T-cell (primary cell): ENCODE results near the gene PIH1D1. TPM values are rescaled to one million over a fixed set of nuclear protein-coding genes. Genes with fewer than 3 reads are reported as not detected.

Source experiments
- ATAC-seq, 4 experiments: fragments of 200-7000 bp in 3 of 4; fragments of 150-1000 bp in 1 of 4; cut with Tn5 transposase; replicated peaks in 1 of 4; 1 replicate in 3 of 4; 2 replicates in 1 of 4; pipeline ENCODE4 v1.10.0; 2021; ENCODE audit warnings: moderate library complexity in 3 of 4, mild to moderate bottlenecking in 2 of 4, moderate number of reproducible peaks in 1 of 4
- CTCF ChIA-PET, 2 donors: fragments of 300-600 bp; sonication (Branson Sonifier 250); formaldehyde crosslinking; loops; one replicate each; lab custom pipeline; 2022; ENCODE audit warnings: antibody characterized with exemption in 2 of 2; lab: Charles Lee
- POLR2A ChIA-PET, 2 donors: fragments of 300-600 bp; sonication (Branson Sonifier 250); formaldehyde crosslinking; loops; one replicate each; lab custom pipeline; 2022; ENCODE audit warnings: antibody characterized with exemption in 2 of 2; lab: Charles Lee
- DNase-seq, 35 experiments: peaks; one replicate each; pipeline versions ENCODE4 v3.0.0 to v3.0.0-alpha.2; 2013 to 2023
- H3K27ac ChIP-seq: one replicate; pipeline ENCODE4 v1.5.1; 2013; ENCODE audit warnings: low read length
- H3K27me3 ChIP-seq, 2 experiments: replicated peaks in 1 of 2; 1 replicate in 1 of 2; 2 replicates in 1 of 2; pipeline versions ENCODE4 v1.6.1 to v1.7.0; 2013; ENCODE audit warnings: low read length in 1 of 2, mixed read lengths in 1 of 2; ENCODE audit not compliant: control insufficient read depth in 2 of 2, insufficient read depth in 2 of 2; ENCODE audit errors: extremely low read depth in 1 of 2
- H3K36me3 ChIP-seq, 2 donors: 1 replicate in 1 of 2; 2 replicates in 1 of 2; pipeline versions ENCODE4 v1.6.1 to v1.7.0; 2013; ENCODE audit warnings: low read length in 1 of 2; ENCODE audit not compliant: control insufficient read depth in 2 of 2, insufficient read depth in 1 of 2; ENCODE audit errors: extremely low read depth in 1 of 2
- H3K4me1 ChIP-seq, 2 experiments: 1 replicate in 1 of 2; 2 replicates in 1 of 2; pipeline versions ENCODE4 v1.6.1 to v1.7.0; 2013; ENCODE audit warnings: low read length in 2 of 2, mixed read lengths in 1 of 2; ENCODE audit not compliant: insufficient read depth in 2 of 2, control insufficient read depth in 1 of 2; ENCODE audit errors: extremely low read depth in 1 of 2
- H3K4me3 ChIP-seq, 2 donors: 1 replicate in 1 of 2; 2 replicates in 1 of 2; pipeline versions ENCODE4 v1.5.1 to v1.7.0; 2013; ENCODE audit warnings: mild to moderate bottlenecking in 2 of 2, low read length in 1 of 2, moderate library complexity in 1 of 2; ENCODE audit not compliant: control insufficient read depth in 1 of 2; ENCODE audit errors: extremely low read depth in 1 of 2
- H3K9me3 ChIP-seq: 2 replicates; pipeline ENCODE4 v1.7.0; 2013
- H3K27ac Mint-ChIP-seq, 2 donors: one replicate each; pipeline ENCODE4 v1.8.0; 2020 to 2021; ENCODE audit warnings: mild to moderate bottlenecking in 2 of 2, mixed read lengths in 2 of 2
- H3K27me3 Mint-ChIP-seq, 2 donors: one replicate each; pipeline ENCODE4 v1.8.0; 2021 to 2022; ENCODE audit warnings: mixed read lengths in 2 of 2
- H3K36me3 Mint-ChIP-seq: one replicate; pipeline ENCODE4 v1.8.0; 2021; ENCODE audit warnings: mixed read lengths
- H3K4me1 Mint-ChIP-seq, 3 donors: one replicate each; pipeline ENCODE4 v1.8.0; 2020 to 2022; ENCODE audit warnings: mixed read lengths in 3 of 3, mild to moderate bottlenecking in 1 of 3
- H3K4me3 Mint-ChIP-seq, 3 donors: one replicate each; pipeline ENCODE4 v1.8.0; 2020 to 2022; ENCODE audit warnings: mild to moderate bottlenecking in 3 of 3, mixed read lengths in 3 of 3, moderate library complexity in 3 of 3
- H3K9me3 Mint-ChIP-seq, 3 donors: one replicate each; pipeline ENCODE4 v1.8.0; 2020 to 2022; ENCODE audit warnings: mixed read lengths in 3 of 3
- WGBS: methylation state at CpG from one replicate; pipeline ENCODE4 v1.1.5; 2013; ENCODE audit warnings: missing lambda C conversion rate; ENCODE audit not compliant: insufficient coverage; 5-methylcytosine and 5-hydroxymethylcytosine counted together
- total RNA-seq, 35 experiments: library from RNA in 6 of 35; stranded (reverse) in 6 of 35; fragments of 120-200 nt in 1 of 35; gene quantifications; one replicate each; pipeline versions ENCODE4 v1.2.1 to v1.2.4 and lab custom pipeline; 2013 to 2026

The PIH1D1 gene
- total RNA-seq, 5 donors from 2014 or later (not counting 1 experiment from before 2014, with no cell fraction given), result 122 to 196 (median 163) TPM

DNA sequence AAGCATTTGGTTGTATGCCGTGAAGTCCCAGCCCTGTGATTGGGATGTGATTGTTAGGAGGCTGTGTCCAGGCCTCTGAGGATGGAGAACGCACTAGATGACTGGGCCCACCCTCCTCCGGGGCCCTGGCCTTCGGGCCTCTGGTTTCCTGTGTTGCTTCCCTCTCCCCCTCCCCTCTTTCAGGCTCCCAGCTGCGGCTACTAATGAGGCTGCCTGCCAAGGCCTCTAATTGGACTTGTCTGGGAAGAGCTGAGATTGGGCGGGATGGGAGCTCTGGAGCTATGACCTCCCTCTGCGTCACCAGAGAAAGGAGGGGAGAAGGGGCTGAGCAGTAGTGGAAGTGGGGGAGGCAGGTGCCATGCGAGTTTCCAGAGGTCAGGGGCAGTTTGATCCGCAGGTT, 38.3 kb downstream of the PIH1D1 start:
- ChIA-PET POLR2A (no interaction called here), CTCF (interaction anchor here in 1 of 2 donors (0.6 kb wide), 1 partner anchor 13 kb away, joined by 10 read pairs; no protein-coding TSS in a partner anchor)
- no peak overlapping the region for H3K27ac Mint-ChIP-seq

DNA sequence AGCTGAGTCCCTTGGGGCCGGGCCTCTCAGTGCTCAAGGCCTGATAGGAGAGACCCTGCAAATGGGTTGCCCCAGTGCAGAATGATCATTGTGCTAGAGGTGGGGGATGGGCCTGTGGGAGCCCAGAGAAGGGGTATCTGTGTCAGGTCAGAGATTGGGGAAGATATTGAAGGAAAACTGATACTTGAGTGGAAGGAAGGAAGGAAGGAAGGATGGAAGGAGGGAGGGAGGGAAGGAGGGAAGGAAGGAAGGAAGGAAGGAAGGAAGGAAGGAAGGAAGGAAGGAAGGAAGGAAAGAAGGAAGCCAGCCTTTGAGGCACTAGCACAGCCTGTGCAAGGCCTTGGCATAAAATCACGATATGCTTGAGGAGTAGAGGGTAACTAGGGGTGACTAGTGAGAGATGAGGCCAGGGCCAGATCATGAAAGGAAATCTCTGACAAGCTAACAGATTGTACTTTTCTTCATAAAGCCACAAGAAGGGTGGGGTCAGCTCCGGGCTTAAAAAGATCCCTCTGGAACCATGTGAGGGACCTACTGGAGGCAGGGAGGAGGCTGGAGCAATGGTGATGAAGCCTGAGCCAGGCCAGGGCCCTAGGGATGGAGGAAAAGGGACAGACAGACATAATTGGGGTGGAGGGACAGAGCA, 39.8 kb downstream of the PIH1D1 start:
- H3K4me3 ChIP-seq, result no peak overlapping the region
- no peak for ATAC-seq
- CTCF ChIA-PET, result no interaction called here

More for the DNA sequence above, 38.3 kb downstream of the PIH1D1 start:
- WGBS, result 92% methylated on average over 4 of the region's 9 CpGs
- H3K27me3 Mint-ChIP-seq, result peaks cover 5 to 13% of the 10 kb centered on the region in 2 donors
- Histone ChIP-seq H3K9me3 (no peaks in the 10 kb centered on the region), H3K4me3 (no peak overlapping the region), H3K36me3 (no peaks in the 10 kb centered on the region), H3K27ac (no peak overlapping the region), H3K4me1 (peaks cover 31 to 42% of the 10 kb centered on the region in 2 experiments), H3K27me3 (peaks cover 0 to 31% of the 10 kb centered on the region in 2 experiments)
- no peaks in the 10 kb centered on the region for H3K9me3 Mint-ChIP-seq
- H3K4me1 Mint-ChIP-seq, result peaks cover 37 to 42% (median 41%) of the 10 kb centered on the region in 3 donors
- DNase-seq, result no peak
- no peak for ATAC-seq
- no peak overlapping the region for H3K4me3 Mint-ChIP-seq
- no peaks in the 10 kb centered on the region for H3K36me3 Mint-ChIP-seq

DNA sequence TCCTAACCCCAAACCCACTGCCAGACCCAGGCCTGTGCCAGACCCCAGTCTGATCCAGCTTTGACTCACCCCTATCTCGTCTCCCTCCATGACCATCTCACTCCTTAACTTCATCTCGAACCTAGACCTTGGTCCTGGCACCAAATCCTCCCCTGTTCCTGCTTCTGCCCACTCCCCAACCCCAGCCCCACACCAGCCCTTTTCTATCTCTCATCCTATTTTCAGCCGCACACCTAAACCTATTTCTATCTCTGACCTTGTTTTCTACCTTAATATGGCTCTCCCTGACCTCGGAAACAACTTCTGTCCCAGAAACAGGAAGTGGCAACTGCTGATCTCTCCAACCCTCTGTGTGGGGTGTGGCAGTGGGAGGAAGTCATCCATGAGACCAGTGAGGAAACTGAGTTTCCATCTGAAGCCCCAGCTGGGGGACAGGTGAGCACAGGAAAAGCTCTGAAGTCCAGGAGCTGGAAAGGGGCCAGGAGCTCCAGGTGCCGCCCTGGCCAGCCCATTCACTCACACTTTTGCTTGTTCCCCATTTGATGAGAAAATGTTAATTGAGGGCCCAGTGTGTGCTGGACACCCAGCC, 42.1 kb downstream of the PIH1D1 start:
- peak in 3 of 35 experiments; percentile 34 to 44 (median 35) for DNase-seq
- peaks cover 36 to 65% of the 10 kb centered on the region in 2 experiments for H3K4me1 ChIP-seq
- peaks cover 0 to 8% of the 10 kb centered on the region in 2 experiments for H3K27me3 ChIP-seq
- no peaks in the 10 kb centered on the region for H3K27me3 Mint-ChIP-seq
- CTCF ChIA-PET, result interaction anchor here in 1 of 2 donors (0.5 kb wide), 1 partner anchor 76 kb away, joined by 4 read pairs; no protein-coding TSS in a partner anchor
- H3K27ac Mint-ChIP-seq, result peak overlapping the region; percentile 87 to 96
- no peaks in the 10 kb centered on the region for H3K9me3 Mint-ChIP-seq
- POLR2A ChIA-PET, result no interaction called here
- H3K27ac ChIP-seq, result peak overlapping the region; percentile 65
- no peaks in the 10 kb centered on the region for H3K9me3 ChIP-seq
- no peaks in the 10 kb centered on the region for H3K36me3 Mint-ChIP-seq
- H3K4me1 Mint-ChIP-seq, result peaks cover 50 to 65% (median 57%) of the 10 kb centered on the region in 3 donors
- 32% methylated on average over 3 of the region's 5 CpGs for WGBS
- no peak overlapping the region for H3K4me3 ChIP-seq
- peak overlapping the region; percentile 7 to 76 (median 53) for H3K4me3 Mint-ChIP-seq
- ATAC-seq, result peak; percentile 60 to 81 (median 74)
- H3K36me3 ChIP-seq, result no peaks in the 10 kb centered on the region

More for the DNA sequence above, 39.8 kb downstream of the PIH1D1 start:
- DNase-seq, result no peak
- Histone ChIP-seq H3K27me3 (peaks cover 0 to 17% of the 10 kb centered on the region in 2 experiments), H3K36me3 (no peaks in the 10 kb centered on the region), H3K27ac (no peak overlapping the region), H3K9me3 (no peaks in the 10 kb centered on the region), H3K4me1 (peaks cover 36 to 57% of the 10 kb centered on the region in 2 experiments)
- Mint-ChIP-seq H3K4me1 (peaks cover 48 to 55% (median 51%) of the 10 kb centered on the region in 3 donors), H3K4me3 (peak overlapping the region in 1 of 3 donors; percentile 30), H3K27ac (peak overlapping the region; percentile 78 to 80), H3K36me3 (no peaks in the 10 kb centered on the region), H3K27me3 (peaks cover 0 to 3% of the 10 kb centered on the region in 2 donors), H3K9me3 (no peaks in the 10 kb centered on the region)
- POLR2A ChIA-PET, result interaction anchor here (0.7 to 1.0 kb wide), 2 partner anchors 12 to 67 kb away, joined by 4 read pairs; no protein-coding TSS in a partner anchor
- WGBS, result 65% methylated on average over 2 of the region's 3 CpGs

DNA sequence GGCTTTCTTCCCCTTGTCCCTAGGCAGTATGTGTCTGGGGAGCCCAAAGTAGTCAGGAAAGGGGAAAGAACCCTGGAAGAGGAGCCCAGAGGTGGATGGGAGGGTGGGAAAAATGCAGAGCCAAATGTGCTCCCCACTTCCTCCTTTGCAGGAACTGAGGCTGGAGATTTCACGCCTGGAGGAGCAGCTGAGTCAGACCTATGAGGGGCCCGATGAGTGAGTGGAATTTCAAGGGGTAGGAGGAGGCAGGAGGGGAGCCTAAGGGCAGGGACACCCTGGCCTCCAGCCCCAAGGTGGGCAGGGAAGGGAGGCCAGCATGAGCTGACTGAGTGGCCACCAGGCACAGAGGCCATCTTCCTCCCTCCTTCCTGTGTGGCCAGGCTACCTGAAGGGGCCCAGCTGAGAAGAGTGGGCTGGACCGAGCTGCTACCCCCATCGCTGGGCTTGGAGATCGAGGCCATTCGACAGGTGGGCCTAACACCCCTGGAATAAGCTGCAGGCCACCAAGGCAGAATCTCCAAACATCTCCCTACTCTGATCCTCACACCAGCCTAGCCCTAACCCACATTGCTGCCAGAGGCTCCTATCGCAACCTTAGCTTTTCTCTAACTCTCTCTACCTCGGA, 42.7 kb downstream of the PIH1D1 start:
- H3K4me1 ChIP-seq, result peaks cover 36 to 65% of the 10 kb centered on the region in 2 experiments
- H3K27ac ChIP-seq, result peak overlapping the region; percentile 65
- Mint-ChIP-seq H3K27me3 (no peaks in the 10 kb centered on the region), H3K4me1 (peaks cover 50 to 65% (median 57%) of the 10 kb centered on the region in 3 donors), H3K36me3 (no peaks in the 10 kb centered on the region), H3K4me3 (peak overlapping the region in 2 of 3 donors; percentile 53 to 76), H3K9me3 (no peaks in the 10 kb centered on the region), H3K27ac (peak overlapping the region; percentile 87 to 96)
- ChIA-PET CTCF (interaction anchor here (0.5 to 0.6 kb wide), 2 partner anchors 63 to 87 kb away, joined by 3 to 4 read pairs; no protein-coding TSS in a partner anchor), POLR2A (no interaction called here)
- 84% methylated on average over 5 of the region's 8 CpGs for WGBS
- H3K4me3 ChIP-seq, result no peak overlapping the region
- ATAC-seq (no peak), DNase-seq (no peak)
- no peaks in the 10 kb centered on the region for H3K9me3 ChIP-seq
- H3K36me3 ChIP-seq, result no peaks in the 10 kb centered on the region
- peaks cover 0 to 5% of the 10 kb centered on the region in 2 experiments for H3K27me3 ChIP-seq

DNA sequence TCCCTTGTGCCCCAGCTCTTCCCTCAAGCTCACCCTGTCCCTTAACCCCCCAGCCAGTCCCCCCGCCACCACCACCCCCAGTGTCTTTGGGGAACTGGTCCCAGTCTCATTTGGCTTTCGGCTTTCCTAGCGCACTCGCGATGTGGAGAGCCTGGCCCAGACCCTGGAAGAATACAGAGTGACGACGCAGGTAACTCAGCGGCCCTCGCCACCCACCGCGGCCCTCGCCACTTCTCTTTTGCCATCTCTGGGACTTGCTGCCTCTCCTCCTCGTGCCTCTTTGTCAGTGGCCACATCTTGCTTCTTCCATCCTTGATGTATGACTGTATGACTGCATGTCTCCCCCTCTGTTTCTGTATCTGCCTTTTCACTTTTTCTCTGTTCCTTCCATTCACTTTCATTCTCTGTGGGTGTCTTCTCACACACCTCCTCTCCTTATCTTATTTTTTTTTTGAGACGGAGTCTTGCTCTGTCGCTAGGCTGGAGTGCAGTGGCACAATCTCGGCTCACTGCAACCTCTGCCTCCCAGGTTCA, 44.1 kb downstream of the PIH1D1 start:
- Mint-ChIP-seq H3K4me3 (peak overlapping the region in 1 of 3 donors; percentile 76), H3K27ac (peak overlapping the region; percentile 77 to 96), H3K27me3 (no peaks in the 10 kb centered on the region), H3K4me1 (peaks cover 56 to 71% (median 62%) of the 10 kb centered on the region in 3 donors), H3K9me3 (no peaks in the 10 kb centered on the region), H3K36me3 (no peaks in the 10 kb centered on the region)
- H3K9me3 ChIP-seq, result no peaks in the 10 kb centered on the region
- peaks cover 42 to 68% of the 10 kb centered on the region in 2 experiments for H3K4me1 ChIP-seq
- H3K36me3 ChIP-seq, result no peaks in the 10 kb centered on the region
- no peak overlapping the region for H3K27ac ChIP-seq
- H3K27me3 ChIP-seq, result peaks cover 0 to 3% of the 10 kb centered on the region in 2 experiments
- ChIA-PET CTCF (no interaction called here), POLR2A (no interaction called here)
- DNase-seq (no peak), ATAC-seq (peak in 1 of 4 experiments; percentile 19)
- H3K4me3 ChIP-seq, result peak overlapping the region in 1 of 2 donors; percentile 18
- 84% methylated on average over 12 of the region's 16 CpGs for WGBS

DNA sequence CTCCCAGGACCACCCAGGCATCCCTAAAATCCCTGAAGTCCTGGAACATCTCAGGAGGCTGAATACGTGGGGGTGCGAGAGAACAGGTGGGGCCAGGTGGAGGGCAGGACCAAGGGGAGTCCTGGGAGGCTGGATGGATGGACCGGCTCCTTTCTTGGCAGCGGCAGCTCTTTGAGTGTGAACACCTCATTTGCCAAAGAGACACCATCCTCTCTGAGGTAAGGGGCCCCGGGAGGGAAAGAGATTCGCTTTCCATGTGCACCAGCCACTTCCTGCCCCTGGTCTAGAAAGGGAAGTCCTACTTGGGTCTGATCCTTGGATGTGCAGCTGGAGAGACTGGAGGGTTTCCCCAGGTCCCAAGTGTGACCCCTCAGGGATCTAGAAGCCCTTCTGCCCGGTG, 44.5 kb downstream of the PIH1D1 start:
- H3K27me3 Mint-ChIP-seq, result no peaks in the 10 kb centered on the region
- H3K4me1 ChIP-seq, result peaks cover 38 to 63% of the 10 kb centered on the region in 2 experiments
- no peak overlapping the region for H3K4me3 ChIP-seq
- H3K36me3 Mint-ChIP-seq, result no peaks in the 10 kb centered on the region
- H3K27ac Mint-ChIP-seq, result no peak overlapping the region
- H3K9me3 Mint-ChIP-seq, result no peaks in the 10 kb centered on the region
- H3K27ac ChIP-seq, result no peak overlapping the region
- ChIA-PET CTCF (no interaction called here), POLR2A (no interaction called here)
- DNase-seq (no peak), ATAC-seq (no peak)
- H3K4me1 Mint-ChIP-seq, result peaks cover 51 to 66% (median 58%) of the 10 kb centered on the region in 3 donors
- no peaks in the 10 kb centered on the region for H3K36me3 ChIP-seq
- no peaks in the 10 kb centered on the region for H3K9me3 ChIP-seq
- H3K4me3 Mint-ChIP-seq, result peak overlapping the region in 1 of 3 donors; percentile 76
- H3K27me3 ChIP-seq, result peaks cover 0 to 3% of the 10 kb centered on the region in 2 experiments
- 81% methylated on average over 5 of the region's 7 CpGs for WGBS
